Measurements from ENCODE around the gene CSHL1. TPM values are rescaled to one million over a fixed set of nuclear protein-coding genes. Genes with fewer than 3 reads are reported as not detected.

Gene CSHL1
- total RNA-seq, 2 donors from 2014 or later = not detected

DNA sequence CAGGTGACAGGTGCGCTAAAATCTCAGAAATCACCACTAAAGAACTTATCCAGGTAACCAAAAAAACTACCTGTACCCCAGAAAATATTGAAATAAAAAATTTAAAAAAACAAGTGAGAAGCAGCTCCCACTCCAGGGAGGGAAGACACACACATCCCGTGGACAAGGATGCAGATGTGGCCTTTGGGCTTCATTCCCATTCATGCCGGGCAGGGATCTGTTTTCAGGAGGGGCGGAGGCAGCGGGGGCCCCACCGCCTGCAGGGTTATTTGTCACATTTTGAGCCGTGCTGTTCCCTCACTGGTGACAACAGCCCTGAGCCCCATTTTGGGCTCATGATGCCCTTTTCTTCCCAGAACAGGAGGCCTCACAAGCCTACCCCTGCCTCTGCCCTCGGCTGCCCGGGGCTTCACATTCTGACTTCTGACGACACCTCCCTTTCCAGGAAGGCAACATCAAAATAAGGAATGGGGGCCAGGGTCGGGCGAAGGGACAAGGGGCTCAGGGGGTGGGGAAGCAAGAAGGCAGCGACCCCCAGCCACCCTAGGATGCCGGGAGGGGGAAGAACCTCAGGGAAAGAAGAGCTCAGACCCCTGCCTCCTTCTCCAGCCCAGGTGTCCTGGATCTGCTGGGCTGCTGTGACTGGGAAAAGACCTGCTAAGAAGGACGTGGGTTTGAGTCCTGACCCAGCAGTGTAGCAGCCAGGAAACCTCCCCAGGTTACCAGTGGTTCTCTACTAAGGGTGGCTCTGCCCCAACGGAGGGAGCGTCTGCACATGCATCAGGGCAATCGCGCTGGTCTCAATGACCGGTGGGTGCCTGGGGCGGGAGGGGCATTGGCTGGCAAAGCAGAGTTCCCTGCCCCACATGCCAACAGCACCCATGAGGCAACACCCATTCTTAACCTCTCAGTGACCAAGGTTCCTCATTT lies 23.4 kb upstream of the CSHL1 start:
- H3K27ac Mint-ChIP-seq = no peak overlapping the region
- no peaks in the 10 kb centered on the region for H3K27me3 Mint-ChIP-seq (ENCODE audit: low read depth)

GRCh38 chr17:63933598-63933997 lies 22.5 kb upstream of the CSHL1 start:
- H3K27me3 Mint-ChIP-seq (ENCODE audit: low read depth) = no peaks in the 10 kb centered on the region
- H3K4me1 Mint-ChIP-seq (ENCODE audit: low read depth) = peaks cover 24% of the 10 kb centered on the region
- peak overlapping the region in 1 of 2 donors; percentile 84 for H3K4me3 Mint-ChIP-seq

More for the DNA sequence above, 23.4 kb upstream of the CSHL1 start:
- peaks cover 24% of the 10 kb centered on the region for H3K4me1 Mint-ChIP-seq (ENCODE audit: low read depth)
- H3K9me3 Mint-ChIP-seq = no peaks in the 10 kb centered on the region
- no peak for ATAC-seq (replicated peaks in 1 of 2)
- no peak for DNase-seq
- H3K4me3 Mint-ChIP-seq = no peak overlapping the region
- no peaks in the 10 kb centered on the region for H3K36me3 Mint-ChIP-seq (ENCODE audit: insufficient read depth in 2 of 2)

GRCh38 chr17:63932721-63933120 lies 21.7 kb upstream of the CSHL1 start:
- Mint-ChIP-seq H3K27me3 (ENCODE audit: low read depth) (no peaks in the 10 kb centered on the region), H3K27ac (peak overlapping the region; percentile 77), H3K4me3 (peak overlapping the region; percentile 84 to 94), H3K36me3 (ENCODE audit: insufficient read depth in 2 of 2) (no peaks in the 10 kb centered on the region), H3K4me1 (ENCODE audit: low read depth) (peaks cover 24% of the 10 kb centered on the region), H3K9me3 (no peaks in the 10 kb centered on the region)
- no peak for ATAC-seq (replicated peaks in 1 of 2)
- no peak for DNase-seq

More at GRCh38 chr17:63933598-63933997, 22.5 kb upstream of the CSHL1 start:
- DNase-seq (no peak), ATAC-seq (replicated peaks in 1 of 2) (no peak)
- no peak overlapping the region for H3K27ac Mint-ChIP-seq
- H3K36me3 Mint-ChIP-seq (ENCODE audit: insufficient read depth in 2 of 2) = no peaks in the 10 kb centered on the region
- H3K9me3 Mint-ChIP-seq = no peaks in the 10 kb centered on the region

DNA sequence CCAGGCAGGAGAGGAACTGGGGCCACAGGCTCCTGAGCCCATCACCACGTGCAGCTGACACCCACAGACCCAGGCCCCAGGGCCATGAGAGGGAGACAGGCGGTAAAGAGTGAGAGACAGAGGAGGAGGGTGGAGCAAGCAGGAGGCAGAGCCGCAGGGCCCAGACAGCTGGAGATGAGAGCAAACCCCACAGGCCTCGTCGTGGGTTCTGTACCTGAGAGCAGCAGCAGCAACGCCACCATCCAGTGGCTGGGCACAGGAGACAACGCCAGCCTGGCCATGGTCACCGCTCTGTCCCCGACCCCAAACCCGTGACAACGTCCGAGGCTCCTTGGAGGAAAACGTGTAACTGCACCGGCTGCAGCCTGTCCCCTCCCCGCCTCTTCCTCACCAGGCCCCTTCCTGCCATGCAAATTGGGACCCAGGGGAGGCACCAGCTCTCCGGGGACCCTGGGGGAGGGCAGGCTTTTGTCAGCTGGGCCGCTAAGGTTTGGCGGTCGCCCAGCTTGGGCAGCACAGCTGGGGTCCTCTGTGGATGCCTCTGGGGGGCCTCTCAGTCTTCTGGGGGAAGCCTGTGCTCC lies 21.0 kb upstream of the CSHL1 start, which contains the start of gene CD79B:
Gene CD79B, minus strand, starts transcription at position 351 of the 581 bp plus-strand sequence. Its CDS starts 70 bp downstream, at position 281.
- peak; percentile 60 to 61 for DNase-seq
- H3K9me3 Mint-ChIP-seq = no peaks in the 10 kb centered on the region
- peak within 1 kb of the TSS; percentile 84 to 94 for H3K4me3 Mint-ChIP-seq
- peak; percentile 78 to 81 for ATAC-seq (replicated peaks in 1 of 2)
- H3K36me3 Mint-ChIP-seq (ENCODE audit: insufficient read depth in 2 of 2) = no peaks in the 10 kb centered on the region
- peak within 1 kb of the TSS; percentile 77 for H3K27ac Mint-ChIP-seq
- no peaks in the 10 kb centered on the region for H3K27me3 Mint-ChIP-seq (ENCODE audit: low read depth)
- peaks cover 24% of the 10 kb centered on the region for H3K4me1 Mint-ChIP-seq (ENCODE audit: low read depth)

- peak overlapping the region; percentile 84 to 94 for H3K4me3 Mint-ChIP-seq
- peak; percentile 71 to 74 for DNase-seq
- peaks cover 24% of the 10 kb centered on the region for H3K4me1 Mint-ChIP-seq (ENCODE audit: low read depth)
- ATAC-seq (replicated peaks in 1 of 2) = peak; percentile 72 to 87
- no peaks in the 10 kb centered on the region for H3K9me3 Mint-ChIP-seq
- peak overlapping the region; percentile 43 for H3K27ac Mint-ChIP-seq
- no peaks in the 10 kb centered on the region for H3K36me3 Mint-ChIP-seq (ENCODE audit: insufficient read depth in 2 of 2)
- no peaks in the 10 kb centered on the region for H3K27me3 Mint-ChIP-seq (ENCODE audit: low read depth)
Observed at GRCh38 chr17:63930951-63931575, 20.0 kb upstream of the CSHL1 start.

GRCh38 chr17:63929860-63930766 lies 19.1 kb upstream of the CSHL1 start:
- Mint-ChIP-seq H3K27me3 (ENCODE audit: low read depth) (no peaks in the 10 kb centered on the region), H3K27ac (no peak overlapping the region), H3K4me3 (peak overlapping the region in 1 of 2 donors; percentile 94)

DNA sequence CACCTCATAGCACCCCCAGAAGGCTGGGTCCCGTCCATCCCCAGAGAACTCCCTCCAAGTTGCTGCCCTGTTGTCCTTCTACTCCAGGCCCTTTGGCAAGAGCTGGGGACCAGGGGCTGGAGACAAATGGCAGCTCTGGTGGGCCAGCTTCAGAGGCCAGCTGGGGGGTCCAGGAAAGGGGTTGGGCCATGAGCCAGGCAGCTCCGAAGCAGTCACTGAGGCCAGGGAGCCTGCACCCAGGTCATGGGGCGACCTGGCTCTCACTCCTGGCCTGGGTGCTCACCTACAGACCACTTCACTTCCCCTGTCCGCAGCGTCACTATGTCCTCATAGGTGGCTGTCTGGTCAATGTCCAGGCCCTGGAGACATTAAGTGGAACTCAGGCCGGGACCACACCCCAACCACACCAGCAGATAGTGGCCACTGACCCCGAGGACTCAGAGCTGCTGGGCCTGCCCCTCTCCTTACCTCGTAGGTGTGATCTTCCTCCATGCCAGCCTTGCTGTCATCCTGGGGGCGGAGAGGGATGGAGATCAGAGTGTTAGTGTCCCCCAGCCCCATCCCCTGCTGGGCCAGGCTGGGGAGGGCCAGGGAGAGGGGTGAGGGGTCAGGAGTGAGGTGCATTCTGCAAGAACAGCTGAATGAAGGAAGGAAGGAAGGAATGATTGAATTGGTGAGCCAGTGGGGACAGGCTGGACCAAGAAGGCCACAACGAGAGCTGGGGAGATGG lies 18.1 kb upstream of the CSHL1 start:
- no peak overlapping the region for H3K27ac Mint-ChIP-seq

More at GRCh38 chr17:63929860-63930766, 19.1 kb upstream of the CSHL1 start:
- peaks cover 24% of the 10 kb centered on the region for H3K4me1 Mint-ChIP-seq (ENCODE audit: low read depth)
- H3K36me3 Mint-ChIP-seq (ENCODE audit: insufficient read depth in 2 of 2) = no peaks in the 10 kb centered on the region
- DNase-seq (no peak), ATAC-seq (replicated peaks in 1 of 2) (no peak)
- H3K9me3 Mint-ChIP-seq = no peaks in the 10 kb centered on the region

DNA sequence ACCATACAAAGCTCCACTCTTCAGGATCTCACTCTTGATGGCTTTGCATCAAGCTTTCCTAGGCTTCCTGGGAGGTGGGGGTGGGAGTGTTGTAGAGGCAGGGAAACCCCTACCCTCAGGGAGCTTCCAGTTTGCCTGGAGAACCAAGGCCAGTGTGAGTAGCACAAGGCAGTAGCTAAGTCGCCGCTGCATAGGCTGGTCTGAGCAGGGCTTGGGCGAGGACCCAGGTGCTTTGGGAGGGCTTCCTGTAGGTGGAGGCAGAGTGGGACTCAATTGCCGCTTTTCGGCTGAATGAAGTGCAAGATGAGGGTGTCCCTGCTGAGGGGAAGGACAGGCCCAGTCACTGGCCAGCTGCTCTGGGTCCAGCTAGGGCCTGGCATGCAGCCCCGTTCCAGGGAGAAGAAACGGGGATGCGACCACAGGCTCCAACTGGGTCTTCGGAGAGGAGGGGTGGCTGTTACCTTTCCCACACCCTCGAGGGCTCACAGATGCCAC lies 17.2 kb upstream of the CSHL1 start:
- Mint-ChIP-seq H3K4me1 (ENCODE audit: low read depth) (peaks cover 24% of the 10 kb centered on the region), H3K4me3 (no peak overlapping the region), H3K27me3 (ENCODE audit: low read depth) (no peaks in the 10 kb centered on the region), H3K27ac (no peak overlapping the region), H3K36me3 (ENCODE audit: insufficient read depth in 2 of 2) (no peaks in the 10 kb centered on the region), H3K9me3 (no peaks in the 10 kb centered on the region)
- ATAC-seq (replicated peaks in 1 of 2) (no peak), DNase-seq (no peak)

More for the DNA sequence above, 18.1 kb upstream of the CSHL1 start:
- Mint-ChIP-seq H3K9me3 (no peaks in the 10 kb centered on the region), H3K4me1 (ENCODE audit: low read depth) (peaks cover 24% of the 10 kb centered on the region), H3K36me3 (ENCODE audit: insufficient read depth in 2 of 2) (no peaks in the 10 kb centered on the region), H3K4me3 (peak overlapping the region in 1 of 2 donors; percentile 25), H3K27me3 (ENCODE audit: low read depth) (no peaks in the 10 kb centered on the region)
- DNase-seq (no peak), ATAC-seq (replicated peaks in 1 of 2) (no peak)

DNA sequence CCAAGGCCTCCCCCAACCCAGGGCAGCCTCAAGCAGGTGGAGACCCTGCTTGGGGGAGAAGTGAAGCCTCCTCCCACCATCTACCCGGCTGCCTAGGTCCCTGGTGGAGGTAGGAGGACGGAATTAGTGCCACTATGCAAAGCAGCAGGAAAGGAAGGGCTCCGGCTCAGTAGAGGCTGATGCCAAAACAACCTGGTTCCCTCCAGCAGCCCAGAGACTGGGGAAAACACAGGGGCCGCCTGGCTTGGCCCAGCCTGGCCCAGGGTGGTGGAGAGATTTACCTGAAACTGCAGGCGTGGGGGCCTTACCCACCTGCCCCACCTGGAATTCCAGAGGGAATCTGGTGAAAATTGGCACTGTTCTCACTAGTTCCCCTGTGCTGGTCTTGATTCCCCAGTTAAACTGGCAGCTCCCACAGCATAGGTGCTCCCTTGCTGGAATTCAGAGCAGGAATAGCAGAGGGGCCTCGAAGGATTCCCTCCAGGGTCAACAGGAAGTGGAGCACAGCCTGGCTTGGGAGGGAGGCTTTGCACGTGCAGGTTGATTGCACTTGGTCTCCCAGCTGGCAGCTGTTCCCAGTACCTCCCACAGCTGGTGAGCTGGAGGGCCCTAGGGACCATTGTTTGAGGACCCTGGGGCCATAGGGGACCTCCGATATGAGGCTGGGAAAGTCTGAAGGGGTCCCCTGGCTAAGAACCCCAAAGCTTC lies 16.6 kb upstream of the CSHL1 start:
- no peak for DNase-seq
- Mint-ChIP-seq H3K36me3 (ENCODE audit: insufficient read depth in 2 of 2) (no peaks in the 10 kb centered on the region), H3K4me1 (ENCODE audit: low read depth) (peaks cover 21% of the 10 kb centered on the region), H3K27me3 (ENCODE audit: low read depth) (no peaks in the 10 kb centered on the region), H3K9me3 (no peaks in the 10 kb centered on the region), H3K27ac (no peak overlapping the region), H3K4me3 (no peak overlapping the region)
- ATAC-seq (replicated peaks in 1 of 2) = no peak

- Mint-ChIP-seq H3K4me1 (ENCODE audit: low read depth) (peaks cover 8% of the 10 kb centered on the region), H3K9me3 (no peaks in the 10 kb centered on the region), H3K27me3 (ENCODE audit: low read depth) (no peaks in the 10 kb centered on the region), H3K27ac (no peak overlapping the region), H3K36me3 (ENCODE audit: insufficient read depth in 2 of 2) (no peaks in the 10 kb centered on the region), H3K4me3 (no peak overlapping the region)
- ATAC-seq (replicated peaks in 1 of 2) (no peak), DNase-seq (no peak)
Observed at GRCh38 chr17:63926164-63926563, 15.1 kb upstream of the CSHL1 start.

DNA sequence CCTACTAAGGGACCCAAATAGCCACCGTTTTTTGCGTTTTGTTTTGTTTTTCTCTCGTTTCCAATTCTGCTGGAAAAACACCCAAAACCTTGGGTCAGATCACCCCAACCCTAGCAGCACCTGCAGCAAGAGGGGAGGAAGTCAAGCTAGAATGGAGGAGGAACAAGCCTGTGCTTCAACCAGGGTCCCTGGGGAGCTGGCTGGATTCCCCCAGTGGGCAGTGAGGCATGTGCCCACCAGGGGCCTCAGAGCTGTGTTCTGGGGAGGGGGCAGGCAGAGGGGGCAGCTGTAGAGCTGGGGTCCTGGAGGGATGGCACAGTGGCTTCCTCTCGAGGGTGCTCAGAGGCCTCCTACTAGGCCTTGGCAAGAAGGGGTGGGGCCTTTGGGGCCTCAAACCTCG lies 14.6 kb upstream of the CSHL1 start:
- DNase-seq = no peak

More for the DNA sequence above, 14.6 kb upstream of the CSHL1 start:
- Mint-ChIP-seq H3K27ac (no peak overlapping the region), H3K27me3 (ENCODE audit: low read depth) (no peaks in the 10 kb centered on the region), H3K9me3 (no peaks in the 10 kb centered on the region), H3K4me3 (no peak overlapping the region), H3K4me1 (ENCODE audit: low read depth) (peaks cover 2% of the 10 kb centered on the region), H3K36me3 (ENCODE audit: insufficient read depth in 2 of 2) (no peaks in the 10 kb centered on the region)
- ATAC-seq (replicated peaks in 1 of 2) = no peak

Data from activated T-cell treated with anti-CD3 and anti-CD28 coated beads, Interleukin-2, amount 50 U/mL, for 72 hours (primary cell).